Upper lobe of left lung (tissue), 4 donors: Measurements from ENCODE around the gene GPR171.

Experiments used
- CTCF ChIP-seq, 6 experiments: fragments of 450-650 bp in 4 of 6; fragments of 200-600 bp in 2 of 6; sonication (generic) in 2 of 6; IDR thresholded peaks; one replicate each; pipeline ENCODE4 v1.5.1; 2016 to 2019; ENCODE audit warnings: antibody characterized with exemption in 6 of 6
- EP300 ChIP-seq, 4 donors: sonication (generic); formaldehyde crosslinking; IDR thresholded peaks; one replicate each; pipeline ENCODE4 v1.5.1; 2017; ENCODE audit warnings: antibody characterized with exemption in 4 of 4, control low read depth in 2 of 4
- POLR2A ChIP-seq, 4 donors: fragments of 450-650 bp; IDR thresholded peaks; one replicate each; pipeline ENCODE4 v1.5.1; 2016 to 2017; ENCODE audit warnings: antibody characterized with exemption in 4 of 4, mild to moderate bottlenecking in 2 of 4

GRCh38 chr3:151178208-151178845 lies 24.7 kb downstream of the GPR171 start:
- no peak for TF ChIP-seq CTCF (IDR thresholded peaks at IDR 0.05)
- TF ChIP-seq POLR2A (IDR thresholded peaks at IDR 0.05): no peak
- no peak for TF ChIP-seq EP300 (IDR thresholded peaks at IDR 0.05)
